Endometrial microvascular endothelial cells (primary cell): ENCODE results near the gene PAPSS2. TPM values are rescaled to one million over a fixed set of nuclear protein-coding genes. Genes with fewer than 3 reads are reported as not detected.
"Not testable (repeated sequence)": the region's sequence is repeated elsewhere in the genome, so short reads cannot be mapped to it uniquely, and the experiment has no call there.

Source experiments
- in situ Hi-C: cut with HindIII; loops from 2 replicates; pipeline ENCODE4 v1.10.0; 2017; ENCODE audit warnings: low sequenced_read_pairs, low pct_unique_long_range_greater_than_20kb; ENCODE audit errors: inconsistent ontology term
- total RNA-seq: library from RNA; depleted of rRNA; stranded (reverse); fragments of >200 nt; gene quantifications from one replicate; pipeline ENCODE4 v1.2.3, GENCODE V29; 2015; ENCODE audit errors: inconsistent ontology term

The PAPSS2 gene
- total RNA-seq, 1 donor from 2014 or later: 79.9 TPM

- in situ Hi-C loops: no loop called here
These were observed 20.2 kb upstream of the PAPSS2 start for GRCh38 chr10:87639493-87639892.

- in situ Hi-C loops: no loop called here
These were observed 19.6 kb upstream of the PAPSS2 start for GRCh38 chr10:87640043-87640442.

GRCh38 chr10:87642486-87642885, 17.2 kb upstream of the PAPSS2 start:
- in situ Hi-C loops: no loop called here

- in situ Hi-C loops: no loop called here
These were observed 16.7 kb upstream of the PAPSS2 start for GRCh38 chr10:87642988-87643387.

GRCh38 chr10:87643920-87644319, 15.8 kb upstream of the PAPSS2 start:
- in situ Hi-C loops: no loop called here

GRCh38 chr10:87644500-87644899, 15.2 kb upstream of the PAPSS2 start:
- in situ Hi-C loops: not testable (repeated sequence)

GRCh38 chr10:87646192-87646909, 13.3 kb upstream of the PAPSS2 start:
- in situ Hi-C loops: no loop called here

- in situ Hi-C loops: no loop called here
These were observed 12.7 kb upstream of the PAPSS2 start for GRCh38 chr10:87646935-87647334.

GRCh38 chr10:87650838-87651589, 8.7 kb upstream of the PAPSS2 start:
- in situ Hi-C loops: no loop called here

GRCh38 chr10:87651801-87652200, 7.9 kb upstream of the PAPSS2 start:
- in situ Hi-C loops: no loop called here

GRCh38 chr10:87652261-87652660, 7.4 kb upstream of the PAPSS2 start:
- in situ Hi-C loops: no loop called here

GRCh38 chr10:87654212-87654611, 5.5 kb upstream of the PAPSS2 start:
- in situ Hi-C loops: no loop called here

- in situ Hi-C loops: no loop called here
These were observed 3.1 kb upstream of the PAPSS2 start for GRCh38 chr10:87656431-87657072.

- in situ Hi-C loops: no loop called here
These were observed 2.3 kb upstream of the PAPSS2 start for GRCh38 chr10:87657371-87657770.

GRCh38 chr10:87658321-87658795, 1.3 kb upstream of the PAPSS2 start:
- in situ Hi-C loops: no loop called here

- in situ Hi-C loops: no loop called here
These were observed 671 bp upstream of the PAPSS2 start for GRCh38 chr10:87658858-87659555.

- in situ Hi-C loops: no loop called here
These were observed 931 bp downstream of the PAPSS2 start for GRCh38 chr10:87660484-87661133.

- in situ Hi-C loops: no loop called here
These were observed 2.4 kb downstream of the PAPSS2 start for GRCh38 chr10:87661861-87662785.
